Kidney tubule cell (primary cell): ENCODE measurements around the gene NOTCH1.

Experiments
- DNase-seq: peaks from one replicate; pipeline ENCODE4 v3.0.0-alpha.2; 2018; ENCODE audit warnings: low spot score

The NOTCH1 gene

DNA sequence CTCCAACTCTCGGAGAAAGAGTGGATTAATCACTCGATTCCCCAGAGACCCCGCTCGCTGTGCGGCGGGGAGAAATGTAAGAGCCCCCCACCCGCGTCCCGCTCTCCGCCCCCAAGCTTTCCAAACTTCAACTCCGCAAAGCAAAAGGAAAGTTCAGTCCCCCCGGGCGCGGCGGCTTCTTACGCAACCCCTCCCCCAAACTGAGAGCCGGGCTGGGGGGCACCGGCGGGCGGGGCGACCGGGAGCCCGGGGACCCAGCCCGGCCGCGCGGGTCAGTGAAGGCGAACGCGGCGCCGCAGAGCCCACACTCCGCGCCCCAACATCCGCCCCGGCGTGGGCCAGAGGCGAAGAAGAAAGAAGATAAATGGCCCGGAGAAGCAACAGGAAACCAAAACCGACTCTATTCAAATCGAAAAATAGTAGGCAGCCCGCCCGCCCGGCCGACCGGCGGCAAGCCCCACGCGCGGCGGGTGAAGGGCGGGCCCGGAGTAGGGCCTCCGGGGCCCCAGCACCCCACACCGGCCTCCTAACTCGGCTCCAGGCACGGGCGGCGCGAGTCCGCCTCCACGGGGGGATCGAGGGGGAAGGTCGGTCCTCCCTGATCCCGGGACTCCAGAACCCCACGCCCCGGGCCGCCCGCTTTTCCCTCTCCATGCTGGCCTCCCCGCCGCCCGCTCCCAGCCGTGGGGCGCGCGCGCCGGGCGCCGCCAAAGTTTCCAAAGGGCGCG lies 720 bp downstream of the NOTCH1 start:
- DNase-seq: peak; percentile 23

DNA sequence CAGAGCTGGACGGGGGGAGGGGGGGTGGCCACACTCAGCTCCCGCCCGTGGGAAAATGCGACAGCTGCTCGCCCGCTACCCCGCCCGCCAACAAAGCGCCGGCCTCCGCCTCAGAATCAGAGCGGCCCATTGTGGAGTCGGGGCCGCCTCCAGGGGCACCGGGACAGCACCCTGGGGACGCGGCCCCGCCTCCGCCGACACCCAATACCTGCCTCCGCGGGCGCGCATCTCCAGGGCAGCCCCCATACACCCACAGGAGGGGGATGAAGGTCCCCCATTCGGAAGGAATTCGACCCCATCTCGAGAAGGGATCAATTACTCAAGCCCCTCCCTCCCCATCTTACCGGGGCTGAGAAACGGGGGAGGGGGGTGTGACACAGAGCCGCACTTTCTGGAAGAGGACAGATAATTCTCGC lies 1.3 kb downstream of the NOTCH1 start:
- peak; percentile 39 for DNase-seq

DNA sequence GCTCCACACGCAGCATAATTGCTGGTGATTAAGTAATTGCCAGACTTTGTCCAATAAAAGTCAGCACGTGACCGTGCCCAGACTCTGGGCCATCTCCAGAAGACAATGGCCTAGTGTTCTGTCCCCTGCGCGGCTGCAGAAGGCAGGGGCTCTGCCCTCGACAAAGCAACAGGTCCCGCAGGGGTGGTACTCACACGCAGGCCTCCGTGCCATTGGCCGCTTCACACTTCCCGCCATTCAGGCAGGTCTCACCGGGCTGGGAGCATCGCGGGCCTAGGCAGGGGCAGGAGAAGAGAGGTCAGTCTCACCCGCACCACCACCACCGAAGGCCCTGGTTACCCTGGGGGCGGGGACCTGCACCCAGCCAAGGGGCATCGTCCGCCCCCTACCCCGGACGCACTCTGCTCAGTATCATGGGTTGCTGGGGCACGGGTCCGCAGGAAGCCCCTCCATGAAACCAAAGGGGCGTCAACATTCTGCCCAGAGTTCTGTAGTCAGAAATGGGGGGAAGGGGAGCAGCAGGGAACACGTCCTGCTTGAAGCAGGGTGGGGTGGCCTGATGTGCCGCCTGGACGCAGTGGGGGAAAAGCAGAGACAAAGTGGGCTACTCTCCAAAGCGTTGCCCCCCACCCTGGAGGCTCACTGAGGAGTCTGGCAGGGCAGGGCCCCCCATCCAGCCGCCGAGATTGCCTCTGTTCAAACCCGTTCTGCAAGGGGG lies 1.9 kb downstream of the NOTCH1 start:
- no peak for DNase-seq

DNA sequence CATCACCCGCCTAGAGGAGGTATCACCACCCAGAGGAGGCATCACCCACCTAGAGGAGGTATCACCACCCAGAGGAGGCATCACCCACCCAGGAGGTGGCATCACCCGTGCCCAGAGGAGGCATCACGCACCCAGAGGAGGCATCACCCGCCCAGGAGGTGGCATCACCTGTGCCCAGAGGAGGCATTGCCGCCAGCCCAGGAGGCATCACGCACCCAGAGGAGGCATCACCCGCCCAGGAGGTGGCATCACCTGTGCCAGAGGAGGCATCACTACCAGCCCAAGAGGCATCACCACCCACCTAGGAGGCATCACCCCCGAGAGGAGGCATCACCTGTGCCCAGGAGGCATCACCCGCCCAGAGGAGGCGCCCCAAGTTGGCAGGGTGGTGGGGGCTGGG lies 2.6 kb downstream of the NOTCH1 start:
- DNase-seq: no peak

DNA sequence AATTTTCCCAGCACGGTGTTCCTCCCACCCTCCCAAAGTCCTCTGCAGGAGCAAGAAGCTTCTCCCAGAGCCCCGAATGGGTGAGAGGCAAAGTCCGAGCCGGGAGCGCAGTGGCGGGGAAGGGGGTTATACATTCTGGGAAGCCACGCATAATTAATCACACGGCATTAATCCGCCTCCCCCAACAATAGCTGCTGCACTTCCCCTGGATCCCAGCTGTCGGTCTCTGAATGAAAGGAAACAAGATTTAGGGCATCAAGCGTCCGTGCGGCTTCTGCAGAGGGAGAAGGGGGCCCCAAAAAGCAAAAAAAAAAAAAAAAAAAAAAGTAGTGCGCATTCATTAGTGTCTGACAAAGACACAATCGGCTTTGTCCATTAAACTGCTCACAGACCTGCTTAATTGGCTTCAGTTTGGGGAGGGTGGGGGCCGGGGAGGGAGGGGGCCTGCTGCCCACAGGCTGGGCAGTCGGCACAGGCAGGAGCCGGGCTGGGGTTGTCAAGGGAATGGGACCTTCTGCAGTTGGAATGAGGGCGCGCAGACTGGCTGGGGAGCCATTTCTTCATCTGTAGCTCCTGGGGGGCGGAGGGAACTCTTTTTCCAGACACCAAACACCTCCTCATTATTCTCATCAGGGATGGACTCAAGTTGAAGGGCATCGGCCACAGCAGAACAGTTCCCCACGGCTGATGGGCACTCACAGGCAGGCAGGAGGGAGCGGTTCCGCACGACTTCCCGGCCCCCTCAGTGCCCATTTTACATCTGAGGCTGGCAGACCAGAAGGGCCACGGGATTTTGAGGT lies 3.4 kb downstream of the NOTCH1 start:
- DNase-seq: no peak

DNA sequence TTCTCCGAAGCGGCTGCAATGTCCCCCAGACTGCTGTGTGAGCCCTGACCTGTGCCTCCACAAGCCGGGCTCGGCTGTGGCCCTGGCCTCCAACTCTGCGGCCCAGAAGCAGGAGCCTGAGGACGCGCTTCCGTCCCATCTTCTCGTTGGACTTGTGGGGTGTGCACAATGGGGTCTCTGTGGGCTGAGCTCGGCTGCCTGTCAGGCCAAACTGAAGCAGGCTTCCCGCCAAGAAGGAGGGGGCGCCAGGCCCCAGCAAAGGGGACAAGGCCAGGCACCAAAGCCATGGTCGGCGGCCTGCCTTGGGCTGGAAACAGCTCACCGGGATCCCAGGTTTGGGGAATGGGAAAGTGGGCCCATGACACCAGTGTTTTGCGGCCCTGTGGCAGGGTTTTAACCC lies 4.1 kb downstream of the NOTCH1 start:
- DNase-seq: no peak

DNA sequence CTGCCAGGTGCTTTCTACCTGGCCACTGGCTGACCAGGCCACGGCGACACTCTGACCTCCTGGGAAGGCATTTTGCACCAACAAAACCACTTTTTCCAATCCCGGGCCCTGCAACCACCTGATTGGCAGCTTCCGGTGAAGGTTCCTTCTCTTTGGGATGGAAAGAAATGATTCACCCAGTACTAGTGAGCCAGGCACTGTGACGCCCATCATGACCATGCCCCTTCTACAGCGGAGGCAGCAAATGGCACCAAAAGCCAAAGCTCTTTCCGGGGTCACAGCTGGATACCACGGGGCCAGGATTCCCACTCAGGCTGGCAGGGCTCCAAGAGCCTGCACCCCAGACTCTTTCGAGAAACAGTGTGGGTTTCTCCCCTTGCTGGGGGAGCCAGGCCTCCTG lies 4.7 kb downstream of the NOTCH1 start:
- DNase-seq: peak; percentile 36

DNA sequence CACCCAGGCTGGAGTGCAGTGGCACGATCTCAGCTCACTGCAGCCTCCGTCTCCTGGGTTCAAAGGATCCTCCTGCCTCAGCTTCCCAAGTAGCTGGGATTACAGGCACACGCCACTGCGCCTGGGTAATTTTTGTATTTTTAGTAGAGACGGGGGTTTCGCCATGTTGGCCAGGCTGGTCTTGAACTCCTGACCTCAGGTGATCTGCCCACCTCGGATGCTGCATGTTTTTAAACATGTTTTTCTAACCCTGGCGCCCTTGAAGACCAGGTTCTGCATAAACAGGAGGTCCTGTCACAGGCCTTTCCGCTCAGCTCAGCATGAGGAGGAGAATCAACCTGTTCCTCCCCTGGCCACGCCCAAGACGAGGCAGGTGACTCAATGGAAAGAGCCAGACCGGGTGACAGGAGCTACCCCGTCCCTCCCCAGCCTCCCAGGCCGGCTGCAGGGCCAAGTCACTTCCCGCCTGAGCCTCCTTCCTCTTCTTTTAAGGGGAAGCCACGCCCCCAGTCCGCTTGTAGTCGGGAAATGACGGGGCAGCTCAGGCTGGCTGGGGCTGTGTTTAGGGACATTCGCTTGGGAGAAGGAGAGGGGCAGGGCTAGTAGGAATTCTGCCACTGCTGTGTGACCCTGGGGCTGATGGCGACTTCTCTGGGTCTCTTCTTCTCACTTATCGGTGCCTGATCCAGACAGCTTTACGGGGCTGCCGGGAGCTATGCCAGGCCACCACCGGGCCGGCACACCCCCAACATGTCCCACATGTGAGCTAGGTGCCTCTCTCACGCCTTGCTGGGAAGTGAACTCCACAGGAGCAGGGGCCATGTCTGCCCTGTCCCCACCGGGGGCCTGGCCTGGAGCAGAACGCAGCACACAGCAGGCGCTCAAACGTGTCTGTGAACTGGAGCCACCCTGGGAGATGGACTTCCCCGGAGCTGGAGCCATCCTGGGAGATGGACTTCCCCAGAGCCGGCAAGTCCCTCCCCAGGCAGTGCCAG lies 6.1 kb downstream of the NOTCH1 start:
- peak; percentile 95 for DNase-seq

DNA sequence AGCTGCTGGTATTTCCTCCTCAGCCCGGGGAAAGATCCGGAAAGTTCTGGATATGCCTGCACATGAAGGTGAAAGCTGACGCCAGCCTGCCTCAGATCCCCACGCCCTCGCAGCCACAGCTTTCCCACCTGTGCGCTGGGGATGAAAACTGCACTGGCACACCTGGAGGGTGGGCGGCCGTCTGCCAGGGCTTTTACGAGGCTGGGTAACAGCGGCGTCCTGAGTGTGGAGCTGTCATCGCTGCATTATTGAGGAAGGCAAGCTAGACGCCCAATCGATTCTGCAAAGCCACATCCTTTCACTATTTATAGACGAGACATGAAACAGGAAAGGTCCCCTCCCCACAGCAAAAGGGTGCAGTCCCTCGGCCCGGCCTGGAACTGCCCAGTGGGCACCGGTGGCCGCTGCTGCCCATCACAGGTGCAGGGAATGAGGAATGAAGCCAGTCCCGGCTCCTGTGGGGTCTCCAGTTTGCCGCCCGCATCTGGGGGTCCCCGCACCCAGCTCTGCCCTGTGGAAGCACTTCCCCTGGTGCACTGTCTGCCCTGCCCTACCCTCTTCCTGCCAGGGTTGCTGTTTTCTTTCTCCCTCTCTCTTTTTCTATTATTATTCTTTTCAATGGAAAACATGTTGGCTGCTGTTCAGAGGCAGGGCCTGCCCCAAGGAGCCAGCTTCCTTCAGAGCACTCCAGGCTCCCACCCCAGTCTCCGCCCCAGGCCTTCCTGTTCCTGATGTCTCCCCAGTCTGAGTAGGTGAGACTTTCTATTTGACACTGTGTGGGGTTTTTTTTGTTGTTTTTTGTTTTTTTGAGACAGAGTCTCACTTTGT lies 7.0 kb downstream of the NOTCH1 start:
- DNase-seq: no peak

DNA sequence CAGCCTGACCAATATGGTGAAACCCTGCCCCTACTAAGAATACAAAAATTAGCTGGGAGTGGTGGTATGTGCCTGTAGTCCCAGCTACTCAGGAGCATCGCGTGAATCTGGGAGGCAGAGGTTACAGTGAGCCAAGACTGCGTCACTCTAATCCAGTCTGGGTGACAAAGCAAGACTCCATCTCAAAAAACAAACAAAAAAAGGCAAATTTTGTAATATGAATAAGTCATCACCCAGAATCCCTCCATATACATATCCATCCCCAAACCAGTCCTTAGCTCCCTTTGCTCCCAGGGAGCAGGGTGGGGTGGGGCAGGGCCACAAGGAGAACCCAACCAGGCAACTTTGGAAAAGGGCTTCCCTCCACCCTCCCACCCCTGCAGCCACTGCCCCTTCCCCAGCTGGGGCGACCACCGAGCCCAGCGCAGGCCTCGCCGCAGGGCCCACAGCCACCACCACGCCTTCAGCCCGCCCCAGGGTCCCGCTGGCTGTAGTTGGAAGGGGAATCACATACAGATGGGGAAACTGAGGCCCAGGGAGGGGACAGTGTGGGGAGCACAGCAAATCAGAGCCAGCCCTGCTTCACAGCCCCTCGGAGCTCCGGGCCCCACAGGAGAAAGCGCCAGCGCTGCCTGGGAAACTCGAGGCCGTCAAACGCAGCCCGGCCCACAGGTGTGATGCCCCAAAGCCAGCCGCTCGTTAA lies 7.8 kb downstream of the NOTCH1 start:
- no peak for DNase-seq

DNA sequence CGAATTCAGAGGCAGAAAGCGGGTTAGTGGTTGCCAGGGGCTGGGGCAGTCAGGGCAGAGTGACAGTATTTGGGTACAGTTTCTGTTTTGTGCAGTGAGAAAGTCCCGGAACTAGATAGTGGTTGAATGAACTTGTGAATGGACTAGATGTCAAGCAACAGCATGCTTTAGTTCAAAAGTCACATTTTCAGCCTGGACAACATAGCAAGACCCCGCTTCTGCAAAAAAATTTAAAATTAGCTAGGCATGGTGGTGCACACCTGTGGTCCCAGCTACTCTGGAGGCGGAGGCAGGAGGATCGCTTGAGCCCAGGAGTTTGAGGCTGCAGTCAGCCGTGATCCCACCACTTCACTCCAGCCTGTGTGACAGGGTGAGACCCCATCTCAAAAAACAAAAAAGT lies 8.4 kb downstream of the NOTCH1 start:
- DNase-seq: no peak

DNA sequence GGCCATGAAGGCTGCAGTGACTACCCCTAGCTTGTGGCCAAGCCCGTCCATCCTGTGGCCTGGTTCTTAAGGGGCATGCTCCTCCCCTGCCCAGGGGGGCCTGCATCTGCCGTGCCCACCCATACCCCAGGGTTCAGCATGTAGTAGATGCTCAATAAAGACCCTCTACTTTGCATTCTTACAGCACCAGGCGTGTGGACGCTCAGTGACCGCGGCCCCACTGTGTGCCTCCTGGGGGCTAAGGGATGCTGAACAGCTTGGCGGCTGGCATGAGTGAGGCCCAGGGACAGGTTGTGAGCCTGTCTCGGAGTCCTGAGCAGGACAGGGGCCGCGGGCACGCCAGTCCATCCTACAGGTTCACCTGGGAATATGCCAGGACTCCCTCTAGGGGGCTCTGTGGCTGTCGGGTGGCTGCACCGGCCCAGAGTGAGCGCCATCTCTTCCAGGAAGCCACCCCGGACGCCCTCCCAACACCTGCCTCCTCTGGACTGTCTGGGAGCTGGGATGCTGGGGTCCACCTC lies 9.1 kb downstream of the NOTCH1 start:
- DNase-seq: no peak

DNA sequence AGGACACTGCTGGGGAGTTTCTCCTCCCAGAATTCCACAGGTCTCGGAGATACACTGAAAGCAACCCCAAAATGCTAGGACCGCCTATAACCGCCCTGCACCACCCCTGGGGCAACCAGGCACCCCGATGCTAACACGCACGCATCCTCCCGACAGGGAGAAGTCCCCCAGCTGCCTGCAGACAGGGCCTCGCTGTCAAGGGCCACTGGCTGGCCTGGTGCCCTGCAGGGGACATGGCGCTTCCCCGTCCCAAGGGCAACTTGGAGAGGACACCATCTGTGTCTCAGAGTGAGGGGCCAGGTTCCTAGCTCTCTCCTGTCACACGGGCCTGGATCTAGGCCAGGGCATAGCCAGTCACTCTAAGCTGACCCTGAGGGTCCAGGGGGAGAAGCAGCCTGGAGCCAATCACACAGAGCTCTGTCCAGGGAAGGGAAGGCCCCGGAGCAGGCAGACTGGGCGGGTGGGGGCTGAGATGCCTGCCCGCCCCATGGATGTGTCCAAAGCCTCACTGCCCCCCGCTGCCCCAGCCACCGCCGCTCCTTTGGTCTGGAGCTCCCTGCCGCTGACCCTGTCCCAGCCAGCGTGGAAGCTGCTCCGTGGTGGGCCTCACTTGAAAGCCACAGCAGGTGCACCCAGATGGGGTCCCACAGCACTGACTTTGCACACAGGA lies 9.7 kb downstream of the NOTCH1 start:
- no peak for DNase-seq

DNA sequence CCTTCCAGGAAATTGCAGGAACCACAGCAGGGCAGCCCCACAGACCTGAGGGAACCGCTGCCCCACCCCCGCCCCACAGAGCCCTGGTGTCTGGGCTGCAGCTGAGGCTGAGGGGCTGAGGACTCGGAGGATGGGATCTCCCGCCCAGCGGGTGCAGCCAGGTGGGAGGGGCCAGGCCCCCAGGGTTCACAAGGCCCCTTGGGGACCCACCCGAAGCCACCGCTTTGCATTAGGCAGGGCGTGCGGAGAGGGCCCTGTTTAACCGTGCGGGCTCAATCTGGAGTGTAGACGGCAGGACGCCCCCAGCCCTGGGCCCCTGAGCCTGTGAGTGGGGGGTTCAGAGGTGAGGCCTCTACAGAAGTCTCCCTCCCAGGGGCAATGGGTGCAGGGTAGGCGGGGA lies 10.8 kb downstream of the NOTCH1 start:
- no peak for DNase-seq

DNA sequence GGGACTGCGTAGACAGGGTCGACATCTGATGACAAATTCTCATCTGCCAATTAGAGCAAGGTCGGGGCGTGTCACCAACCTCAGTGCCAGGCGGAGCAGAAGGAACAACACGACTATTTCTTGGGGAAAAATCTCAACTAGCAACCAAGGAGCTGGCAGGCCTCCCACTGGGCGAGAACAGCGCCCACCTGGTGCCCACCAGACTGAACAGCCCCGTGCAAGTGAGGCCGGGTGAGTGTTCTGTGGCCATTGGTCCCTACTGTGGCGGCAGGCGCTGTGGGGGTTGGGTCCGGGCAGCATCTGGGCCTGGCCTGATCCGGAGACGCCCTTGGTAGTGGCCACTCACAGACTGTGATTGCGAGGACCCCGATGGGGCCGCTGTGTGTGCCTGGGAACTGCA lies 11.5 kb downstream of the NOTCH1 start:
- DNase-seq: no peak

DNA sequence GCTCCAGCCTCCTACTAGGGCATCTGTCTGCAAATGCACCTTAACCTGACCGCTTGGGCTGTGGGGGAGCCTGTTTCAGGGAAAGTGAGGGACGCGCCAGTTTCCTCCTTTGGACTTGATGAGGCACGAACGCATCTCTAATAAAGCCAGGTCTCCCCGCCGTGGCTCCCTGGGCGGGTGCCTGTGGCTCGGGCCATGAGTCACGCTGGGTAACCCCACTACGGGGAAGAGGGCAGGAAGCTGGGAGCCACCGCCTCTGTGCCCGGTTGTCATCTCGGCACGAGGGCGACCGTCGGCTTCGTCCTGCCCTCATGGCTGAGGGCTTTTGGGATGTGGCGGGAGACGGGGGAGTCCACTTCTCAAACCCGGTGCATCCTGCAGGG lies 12.1 kb downstream of the NOTCH1 start:
- DNase-seq: no peak

DNA sequence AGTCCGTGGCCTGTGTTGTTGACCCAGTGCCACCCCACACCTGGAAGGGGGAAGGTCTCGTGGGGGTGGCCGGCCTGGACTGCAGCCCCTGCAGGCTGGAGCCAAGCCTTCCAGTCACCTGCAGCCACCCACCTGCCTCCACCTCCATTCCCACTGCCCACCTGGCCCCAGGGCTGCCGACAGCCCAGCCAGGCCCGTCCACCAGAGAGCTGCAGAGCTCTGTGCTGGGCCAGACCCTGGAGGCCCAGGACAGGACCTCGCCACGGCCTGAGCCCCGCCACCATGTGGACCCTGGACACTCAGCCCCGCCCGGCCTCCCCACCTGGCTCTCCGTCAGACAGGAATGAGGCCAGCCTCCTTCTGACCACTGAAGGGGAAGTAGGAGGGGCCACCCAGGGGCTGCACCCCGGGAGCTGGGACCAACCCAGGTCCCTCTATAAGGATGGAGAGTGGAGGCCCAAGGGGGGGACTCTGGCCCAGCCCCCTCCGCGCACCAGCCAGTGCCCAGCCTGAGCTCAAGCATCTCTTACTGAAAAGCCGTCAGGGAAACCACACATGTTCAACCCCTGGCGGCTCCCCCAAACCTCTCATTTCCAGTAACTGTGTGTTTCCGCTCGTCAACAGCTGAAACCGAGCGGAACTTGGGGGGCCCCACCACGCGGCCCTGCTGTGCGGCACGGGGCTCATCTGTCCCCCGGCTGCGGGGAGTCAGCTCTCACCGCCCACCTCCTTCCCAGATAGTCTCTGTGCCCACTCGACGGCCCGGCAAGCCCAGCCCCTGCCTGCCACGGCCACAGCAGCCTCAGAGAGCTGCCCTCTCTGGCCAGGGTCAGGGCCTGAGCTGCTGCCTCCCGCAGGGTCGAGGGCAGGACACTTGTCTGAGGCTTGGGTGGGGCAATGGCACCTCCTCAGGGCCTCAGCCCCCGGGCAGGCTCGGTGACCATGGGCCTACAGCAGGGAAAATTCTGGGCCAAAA lies 12.8 kb downstream of the NOTCH1 start:
- DNase-seq: no peak
